SK-N-SH (cell line): ENCODE results near the gene CHST11. TPM values are rescaled to one million over a fixed set of nuclear protein-coding genes. Genes with fewer than 3 reads are reported as not detected.

ENCODE experiments used
- CTCF ChIA-PET: fragments of 300-600, 350-600 bp; formaldehyde crosslinking; extraction: SDS; loops from one replicate; lab custom pipeline; 2021; lab: Yijun Ruan, JAX
- POLR2A ChIA-PET: fragments of 350-600 bp; sonication (Branson Sonifier 250); formaldehyde crosslinking; extraction: SDS; loops from one replicate; lab custom pipeline; 2020; ENCODE audit warnings: antibody characterized with exemption, inconsistent platforms; lab: Yijun Ruan, JAX
- DNase-seq: peaks from one replicate; pipeline ENCODE4 v3.0.0; 2012
- H2AFZ ChIP-seq: fragments of 200-600 bp; sonication (generic); 2 replicates; pipeline ENCODE4 v1.8.1; 2016; ENCODE audit warnings: antibody characterized with exemption, mild to moderate bottlenecking, low read depth
- H3F3A ChIP-seq: fragments of 200-600 bp; sonication (generic); replicated peaks from 2 replicates; pipeline ENCODE3; 2016; ENCODE audit warnings: antibody characterized with exemption, mild to moderate bottlenecking; ENCODE audit not compliant: insufficient read depth
- H3K27ac ChIP-seq, 2 experiments: fragments of 200-500 bp in 1 of 2; fragments of 200-600 bp in 1 of 2; sonication (Bioruptor generic) in 1 of 2; sonication (generic), shearing (Covaris generic) in 1 of 2; 2 replicates each; pipeline versions ENCODE4 v1.5.1 to v1.6.1; 2014 to 2016; ENCODE audit warnings: low read depth in 2 of 2, inconsistent platforms in 1 of 2, low read length in 1 of 2, mild to moderate bottlenecking in 1 of 2, mixed read lengths in 1 of 2
- H3K27me3 ChIP-seq: fragments of 200-600 bp; sonication (generic), shearing (Covaris generic); 2 replicates; pipeline ENCODE4 v1.6.1; 2016; ENCODE audit warnings: mixed run types; ENCODE audit not compliant: insufficient read depth
- H3K36me3 ChIP-seq, 2 experiments: fragments of 200-500 bp in 1 of 2; fragments of 200-600 bp in 1 of 2; sonication (Bioruptor generic) in 1 of 2; sonication (generic) in 1 of 2; replicated peaks in 1 of 2; 2 replicates each; pipeline versions ENCODE3 to v1.5.1; 2014 to 2016; ENCODE audit warnings: low read length in 1 of 2, mild to moderate bottlenecking in 1 of 2; ENCODE audit not compliant: insufficient read depth in 2 of 2, control insufficient read depth in 1 of 2
- H3K4me1 ChIP-seq, 2 experiments: fragments of 200-500 bp in 1 of 2; fragments of 200-600 bp in 1 of 2; sonication (Bioruptor generic) in 1 of 2; sonication (generic), shearing (Covaris generic) in 1 of 2; 2 replicates each; pipeline versions ENCODE4 v1.5.1 to v1.6.1; 2014 to 2016; ENCODE audit warnings: low read depth in 1 of 2, low read length in 1 of 2, mixed run types in 1 of 2; ENCODE audit not compliant: insufficient read depth in 2 of 2, control insufficient read depth in 1 of 2
- H3K4me2 ChIP-seq: fragments of 200-600 bp; sonication (generic), shearing (Covaris generic); 2 replicates; pipeline ENCODE4 v1.6.1; 2017; ENCODE audit warnings: mixed run types
- H3K4me3 ChIP-seq, 2 experiments: fragments of 200-500 bp in 1 of 2; fragments of 200-600 bp in 1 of 2; sonication (Bioruptor generic) in 1 of 2; sonication (generic), shearing (Covaris generic) in 1 of 2; 2 replicates each; pipeline versions ENCODE4 v1.5.1 to v1.8.1; 2014 to 2016; ENCODE audit warnings: low read depth in 2 of 2, inconsistent platforms in 1 of 2, low read length in 1 of 2, mild to moderate bottlenecking in 1 of 2, mixed read lengths in 1 of 2, moderate library complexity in 1 of 2
- H3K79me2 ChIP-seq: fragments of 200-600 bp; sonication (generic); 2 replicates; pipeline ENCODE4 v1.8.1; 2017; ENCODE audit warnings: mild to moderate bottlenecking; ENCODE audit not compliant: insufficient read depth
- H3K9ac ChIP-seq: fragments of 200-600 bp; sonication (generic); 2 replicates; pipeline ENCODE4 v1.6.1; 2017; ENCODE audit warnings: mixed run types
- H3K9me2 ChIP-seq: fragments of 200-600 bp; sonication (generic); 2 replicates; pipeline ENCODE4 v1.6.1; 2017; ENCODE audit warnings: mixed run types
- H3K9me3 ChIP-seq: fragments of 200-600 bp; sonication (generic); 2 replicates; pipeline ENCODE4 v1.6.1; 2017; ENCODE audit warnings: mixed run types, mild to moderate bottlenecking, moderate library complexity
- H4K20me1 ChIP-seq: fragments of 200-600 bp; sonication (generic); 2 replicates; pipeline ENCODE4 v1.6.1; 2017; ENCODE audit warnings: mild to moderate bottlenecking, mixed run types; ENCODE audit not compliant: insufficient read depth
- CHD2 ChIP-seq: fragments of 150-350 bp; IDR thresholded peaks from 2 replicates; pipeline ENCODE4 v1.6.1; 2018; ENCODE audit warnings: low read length; ENCODE audit not compliant: partially characterized antibody
- EP300 ChIP-seq, 2 experiments: IDR thresholded peaks; 2 replicates each; pipeline versions ENCODE4 v1.4.0 to v1.6.1; 2012; ENCODE audit warnings: borderline replicate concordance in 1 of 2, low read depth in 1 of 2, low read length in 1 of 2
- EZH2phosphoT487 ChIP-seq: fragments of 200-600 bp; sonication (generic); IDR thresholded peaks from 2 replicates; pipeline ENCODE4 v1.6.1; 2017; ENCODE audit warnings: low read depth, mixed run types, mild to moderate bottlenecking, antibody characterized with exemption, moderate library complexity, borderline replicate concordance
- FOSL2 ChIP-seq: IDR thresholded peaks from 2 replicates; pipeline ENCODE4 v1.4.0; 2012; ENCODE audit warnings: low read depth, mild to moderate bottlenecking, moderate library complexity, borderline replicate concordance
- FOXJ3 ChIP-seq: sonication (generic); formaldehyde crosslinking; IDR thresholded peaks from 2 replicates; pipeline ENCODE4 v1.5.1; 2020; ENCODE audit warnings: mild to moderate bottlenecking, missing genetic modification reagents
- GABPA ChIP-seq: IDR thresholded peaks from 2 replicates; pipeline ENCODE4 v1.4.0; 2012; ENCODE audit warnings: low read depth, mild to moderate bottlenecking
- GATA2 ChIP-seq: sonication (generic); formaldehyde crosslinking; IDR thresholded peaks from 2 replicates; pipeline ENCODE4 v1.5.0; 2020; ENCODE audit warnings: mild to moderate bottlenecking, missing genetic modification reagents
- MXI1 ChIP-seq: IDR thresholded peaks from 2 replicates; pipeline ENCODE4 v1.6.1; 2012; ENCODE audit warnings: mild to moderate bottlenecking, low read depth, low read length, improper control_type of control experiment
- POLR2AphosphoS5 ChIP-seq: IDR thresholded peaks from 2 replicates; pipeline ENCODE4 v1.6.1; 2012; ENCODE audit warnings: low read depth, low read length
- RAD21 ChIP-seq: IDR thresholded peaks from 2 replicates; pipeline ENCODE4 v1.6.1; 2012; ENCODE audit warnings: mild to moderate bottlenecking, low read length
- RCOR1 ChIP-seq: fragments of 150-350 bp; IDR thresholded peaks from 2 replicates; pipeline ENCODE4 v1.6.1; 2017; ENCODE audit warnings: antibody characterized with exemption, low read length
- RFX5 ChIP-seq: IDR thresholded peaks from 2 replicates; pipeline ENCODE4 v1.6.1; 2012; ENCODE audit warnings: mild to moderate bottlenecking, improper control_type of control experiment, low read length
- SIN3A ChIP-seq: IDR thresholded peaks from 2 replicates; pipeline ENCODE4 v1.6.1; 2012; ENCODE audit warnings: low read depth, mild to moderate bottlenecking, low read length, moderate library complexity, borderline replicate concordance
- TCF12 ChIP-seq: IDR thresholded peaks from 2 replicates; pipeline ENCODE4 v1.4.0; 2012
- TEAD4 ChIP-seq: IDR thresholded peaks from 2 replicates; pipeline ENCODE4 v1.4.0; 2012; ENCODE audit warnings: mild to moderate bottlenecking, borderline replicate concordance; ENCODE audit not compliant: insufficient read depth
- YY1 ChIP-seq: IDR thresholded peaks from 2 replicates; pipeline ENCODE4 v1.4.0; 2012; ENCODE audit warnings: low read depth, mild to moderate bottlenecking
- WGBS: methylation state at CpG from one replicate; pipeline ENCODE4 v1.1.6; 2017; ENCODE audit warnings: low lambda C conversion rate; 5-methylcytosine and 5-hydroxymethylcytosine counted together
- polyA plus RNA-seq, 3 experiments: library from polyadenylated mRNA; depleted of rRNA; stranded (reverse); fragments of >200 nt; gene quantifications; 2 replicates each; pipeline ENCODE4 v1.2.3, GENCODE V29; 2012
- TF ChIP-seq, protein P1 (sequence below): fragments of 150-350 bp; IDR thresholded peaks from 2 replicates; pipeline ENCODE4 v1.6.1; 2017; ENCODE audit warnings: antibody characterized with exemption, low read length, low read depth, borderline replicate concordance
- TF ChIP-seq, protein P2 (sequence below): fragments of 150-350 bp; IDR thresholded peaks from 2 replicates; pipeline ENCODE4 v1.6.1; 2016; ENCODE audit warnings: mild to moderate bottlenecking, low read depth, low read length
- TF ChIP-seq, protein P3 (sequence below): IDR thresholded peaks from 2 replicates; pipeline ENCODE4 v1.4.0; 2012; ENCODE audit warnings: low read depth, borderline replicate concordance

Gene CHST11
- polyA plus RNA-seq, 1 of the 3 experiments (the other 2 are of a cell fraction): 18.6 TPM

GRCh38 chr12:104536841-104537240 is 80.1 kb downstream of the CHST11 start (continued):
- TF ChIP-seq TEAD4 (no peak), SIN3A (no peak), GABPA (no peak)

GRCh38 chr12:104538056-104538455 is 81.3 kb downstream of the CHST11 start:
- no peak overlapping the region for H3K9ac ChIP-seq
- DNase-seq: no peak
- H3K36me3 ChIP-seq: no peaks in the 10 kb centered on the region
- H3K4me2 ChIP-seq: no peak overlapping the region
- H3K79me2 ChIP-seq: no peaks in the 10 kb centered on the region
- POLR2A ChIA-PET: no interaction called here
- no peak overlapping the region for H3K4me3 ChIP-seq
- no peaks in the 10 kb centered on the region for H3F3A ChIP-seq
- H3K9me2 ChIP-seq: no peaks in the 10 kb centered on the region
- 94% methylated on average over 4 of the region's 4 CpGs for WGBS
- H4K20me1 ChIP-seq: no peaks in the 10 kb centered on the region
- no peak overlapping the region for H3K27ac ChIP-seq
- H2AFZ ChIP-seq: no peak overlapping the region
- TF ChIP-seq, protein P1, sequence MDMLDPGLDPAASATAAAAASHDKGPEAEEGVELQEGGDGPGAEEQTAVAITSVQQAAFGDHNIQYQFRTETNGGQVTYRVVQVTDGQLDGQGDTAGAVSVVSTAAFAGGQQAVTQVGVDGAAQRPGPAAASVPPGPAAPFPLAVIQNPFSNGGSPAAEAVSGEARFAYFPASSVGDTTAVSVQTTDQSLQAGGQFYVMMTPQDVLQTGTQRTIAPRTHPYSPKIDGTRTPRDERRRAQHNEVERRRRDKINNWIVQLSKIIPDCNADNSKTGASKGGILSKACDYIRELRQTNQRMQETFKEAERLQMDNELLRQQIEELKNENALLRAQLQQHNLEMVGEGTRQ: no peak
- TF ChIP-seq, protein P2, sequence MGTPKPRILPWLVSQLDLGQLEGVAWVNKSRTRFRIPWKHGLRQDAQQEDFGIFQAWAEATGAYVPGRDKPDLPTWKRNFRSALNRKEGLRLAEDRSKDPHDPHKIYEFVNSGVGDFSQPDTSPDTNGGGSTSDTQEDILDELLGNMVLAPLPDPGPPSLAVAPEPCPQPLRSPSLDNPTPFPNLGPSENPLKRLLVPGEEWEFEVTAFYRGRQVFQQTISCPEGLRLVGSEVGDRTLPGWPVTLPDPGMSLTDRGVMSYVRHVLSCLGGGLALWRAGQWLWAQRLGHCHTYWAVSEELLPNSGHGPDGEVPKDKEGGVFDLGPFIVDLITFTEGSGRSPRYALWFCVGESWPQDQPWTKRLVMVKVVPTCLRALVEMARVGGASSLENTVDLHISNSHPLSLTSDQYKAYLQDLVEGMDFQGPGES: no peak
- TF ChIP-seq, protein P3, sequence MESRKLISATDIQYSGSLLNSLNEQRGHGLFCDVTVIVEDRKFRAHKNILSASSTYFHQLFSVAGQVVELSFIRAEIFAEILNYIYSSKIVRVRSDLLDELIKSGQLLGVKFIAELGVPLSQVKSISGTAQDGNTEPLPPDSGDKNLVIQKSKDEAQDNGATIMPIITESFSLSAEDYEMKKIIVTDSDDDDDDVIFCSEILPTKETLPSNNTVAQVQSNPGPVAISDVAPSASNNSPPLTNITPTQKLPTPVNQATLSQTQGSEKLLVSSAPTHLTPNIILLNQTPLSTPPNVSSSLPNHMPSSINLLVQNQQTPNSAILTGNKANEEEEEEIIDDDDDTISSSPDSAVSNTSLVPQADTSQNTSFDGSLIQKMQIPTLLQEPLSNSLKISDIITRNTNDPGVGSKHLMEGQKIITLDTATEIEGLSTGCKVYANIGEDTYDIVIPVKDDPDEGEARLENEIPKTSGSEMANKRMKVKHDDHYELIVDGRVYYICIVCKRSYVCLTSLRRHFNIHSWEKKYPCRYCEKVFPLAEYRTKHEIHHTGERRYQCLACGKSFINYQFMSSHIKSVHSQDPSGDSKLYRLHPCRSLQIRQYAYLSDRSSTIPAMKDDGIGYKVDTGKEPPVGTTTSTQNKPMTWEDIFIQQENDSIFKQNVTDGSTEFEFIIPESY: no peak
- TF ChIP-seq FOSL2 (no peak), RAD21 (no peak), TCF12 (no peak), FOXJ3 (CRISPR knock-in tag) (no peak), YY1 (no peak), CHD2 (no peak), EP300 (IDR thresholded peaks at IDR 0.05; ENCODE audit: borderline replicate concordance in 1 of 2, low read depth in 1 of 2, low read length in 1 of 2) (no peak), GABPA (no peak), MXI1 (no peak), RCOR1 (no peak), RFX5 (no peak), EZH2phosphoT487 (no peak), TEAD4 (no peak), GATA2 (no peak), POLR2AphosphoS5 (no peak)
- TF ChIP-seq, all 33 proteins: peak for 0
- no peaks in the 10 kb centered on the region for H3K9me3 ChIP-seq
- no peaks in the 10 kb centered on the region for H3K27me3 ChIP-seq
- H3K4me1 ChIP-seq: peaks cover 0 to 31% of the 10 kb centered on the region in 2 experiments; a peak in 2 of 4 replicates
- CTCF ChIA-PET: no interaction called here
